GM23338 (cell line): ENCODE measurements around the gene KIF9. TPM values are rescaled to one million over a fixed set of nuclear protein-coding genes. Genes with fewer than 3 reads are reported as not detected.

ENCODE experiments used
- ATAC-seq: fragments of 200-7000 bp; cut with Tn5 transposase; 3 replicates; pipeline ENCODE4 v1.9.1; 2020
- DNase-seq: peaks from one replicate; pipeline ENCODE4 v3.0.0-alpha.2; 2015; ENCODE audit warnings: low spot score
- H2AFZ ChIP-seq: fragments of 200-600 bp; sonication (generic); 2 replicates; pipeline ENCODE4 v1.8.0; 2016; ENCODE audit warnings: antibody characterized with exemption, mild to moderate bottlenecking, moderate library complexity
- H3F3A ChIP-seq: fragments of 200-600 bp; sonication (generic); replicated peaks from 2 replicates; pipeline ENCODE4 v1.8.0; 2017; ENCODE audit warnings: antibody characterized with exemption, mixed run types, low read depth
- H3K27ac ChIP-seq: fragments of 200-600 bp; sonication (generic); 2 replicates; pipeline ENCODE4 v1.6.1; 2016; ENCODE audit warnings: low read depth
- H3K27me3 ChIP-seq: fragments of 200-600 bp; sonication (generic); 2 replicates; pipeline ENCODE4 v1.8.0; 2016; ENCODE audit warnings: mild to moderate bottlenecking, mixed run types, moderate library complexity; ENCODE audit not compliant: insufficient read depth
- H3K36me3 ChIP-seq: fragments of 200-600 bp; sonication (generic); 2 replicates; pipeline ENCODE4 v1.8.0; 2016; ENCODE audit warnings: mild to moderate bottlenecking; ENCODE audit not compliant: insufficient read depth
- H3K4me1 ChIP-seq: fragments of 200-600 bp; sonication (generic); 2 replicates; pipeline ENCODE4 v1.8.0; 2016; ENCODE audit warnings: mild to moderate bottlenecking, moderate library complexity; ENCODE audit not compliant: insufficient read depth
- H3K4me2 ChIP-seq: fragments of 200-600 bp; sonication (generic); 2 replicates; pipeline ENCODE4 v1.7.1; 2017; ENCODE audit warnings: mixed run types
- H3K4me3 ChIP-seq: fragments of 200-600 bp; sonication (generic); 2 replicates; pipeline ENCODE4 v1.6.1; 2016; ENCODE audit warnings: mixed run types
- H3K79me2 ChIP-seq: fragments of 200-600 bp; sonication (generic); replicated peaks from 2 replicates; pipeline ENCODE4 v1.8.0; 2017; ENCODE audit warnings: mild to moderate bottlenecking; ENCODE audit not compliant: insufficient read depth
- H3K9me2 ChIP-seq: fragments of 200-600 bp; sonication (generic); 2 replicates; pipeline ENCODE4 v1.8.0; 2017; ENCODE audit not compliant: insufficient read depth
- H4K20me1 ChIP-seq: fragments of 200-600 bp; sonication (generic); replicated peaks from 2 replicates; pipeline ENCODE4 v1.8.0; 2017; ENCODE audit warnings: mild to moderate bottlenecking; ENCODE audit not compliant: insufficient read depth
- H3K27ac Mint-ChIP-seq: 2 replicates; pipeline ENCODE4 v1.8.0; 2020; ENCODE audit warnings: inconsistent platforms, mild to moderate bottlenecking, moderate library complexity, mixed read lengths
- H3K27me3 Mint-ChIP-seq: 3 replicates; pipeline ENCODE4 v1.8.0; 2022; ENCODE audit warnings: low read depth, mild to moderate bottlenecking, moderate library complexity, mixed read lengths, inconsistent platforms; ENCODE audit not compliant: insufficient read depth, poor library complexity
- H3K36me3 Mint-ChIP-seq: 3 replicates; pipeline ENCODE4 v1.8.0; 2021; ENCODE audit warnings: low read depth, mild to moderate bottlenecking, inconsistent platforms, moderate library complexity, mixed read lengths
- H3K4me1 Mint-ChIP-seq: 3 replicates; pipeline ENCODE4 v1.8.0; 2020; ENCODE audit warnings: mild to moderate bottlenecking, inconsistent platforms, mixed read lengths
- H3K4me3 Mint-ChIP-seq: 3 replicates; pipeline ENCODE4 v1.8.0; 2021; ENCODE audit warnings: moderate library complexity, mild to moderate bottlenecking, inconsistent platforms, mixed read lengths
- H3K9me3 Mint-ChIP-seq: 3 replicates; pipeline ENCODE4 v1.8.0; 2020; ENCODE audit warnings: moderate library complexity, mild to moderate bottlenecking, inconsistent platforms, mixed read lengths
- CREB1 ChIP-seq: fragments of 250-450 bp; sonication (Bioruptor Pico); IDR thresholded peaks from 2 replicates; pipeline ENCODE4 v1.5.0; 2020; ENCODE audit warnings: low read depth, mild to moderate bottlenecking, moderate library complexity
- EZH2phosphoT487 ChIP-seq: fragments of 200-600 bp; sonication (generic); IDR thresholded peaks from one replicate; pipeline ENCODE4 v1.8.1; 2018; ENCODE audit warnings: antibody characterized with exemption; ENCODE audit not compliant: unreplicated experiment
- NANOG ChIP-seq: IDR thresholded peaks from 2 replicates; pipeline ENCODE4 v1.6.1; 2016; ENCODE audit warnings: antibody characterized with exemption, borderline replicate concordance
- POLR2AphosphoS5 ChIP-seq: IDR thresholded peaks from 2 replicates; pipeline ENCODE4 v1.6.1; 2016; ENCODE audit warnings: antibody characterized with exemption, low read depth
- REST ChIP-seq: IDR thresholded peaks from one replicate; pipeline ENCODE4 v1.6.1; 2018; ENCODE audit warnings: antibody characterized with exemption; ENCODE audit not compliant: unreplicated experiment
- STAT1 ChIP-seq: IDR thresholded peaks from one replicate; pipeline ENCODE4 v1.6.1; 2016; ENCODE audit warnings: antibody characterized with exemption; ENCODE audit not compliant: unreplicated experiment
- polyA plus RNA-seq: library from polyadenylated mRNA; unstranded; fragments of >200 nt; fragmentation: Nextera tagmentation; extraction: Ambion mirVana; gene quantifications from 2 replicates; pipeline ENCODE4 v1.2.1, GENCODE V29; 2016
- total RNA-seq: library from RNA; depleted of rRNA; stranded (reverse); fragments of >200 nt; shearing (Covaris generic); gene quantifications from 2 replicates; pipeline ENCODE4 v1.2.3, GENCODE V29; 2014
- TF ChIP-seq, protein P1 (sequence below): IDR thresholded peaks from 2 replicates; pipeline ENCODE4 v1.6.1; 2016; ENCODE audit warnings: antibody characterized with exemption

Gene KIF9
- total and polyA plus RNA-seq, 2 experiments from 2014 or later = 12.6 to 14.0 TPM

- ATAC-seq (no peak), DNase-seq (no peak)
- Histone ChIP-seq H3K9me2 (no peaks in the 10 kb centered on the region), H3K4me3 (no peak overlapping the region), H3K36me3 (no peaks in the 10 kb centered on the region), H4K20me1 (no peaks in the 10 kb centered on the region), H3K79me2 (no peaks in the 10 kb centered on the region), H3K27ac (no peak overlapping the region), H3K4me2 (no peak overlapping the region), H2AFZ (no peak overlapping the region), H3F3A (no peaks in the 10 kb centered on the region), H3K4me1 (peaks cover 6% of the 10 kb centered on the region; the same call in 1 of the 2 replicates), H3K27me3 (no peaks in the 10 kb centered on the region)
- TF ChIP-seq, protein P1, sequence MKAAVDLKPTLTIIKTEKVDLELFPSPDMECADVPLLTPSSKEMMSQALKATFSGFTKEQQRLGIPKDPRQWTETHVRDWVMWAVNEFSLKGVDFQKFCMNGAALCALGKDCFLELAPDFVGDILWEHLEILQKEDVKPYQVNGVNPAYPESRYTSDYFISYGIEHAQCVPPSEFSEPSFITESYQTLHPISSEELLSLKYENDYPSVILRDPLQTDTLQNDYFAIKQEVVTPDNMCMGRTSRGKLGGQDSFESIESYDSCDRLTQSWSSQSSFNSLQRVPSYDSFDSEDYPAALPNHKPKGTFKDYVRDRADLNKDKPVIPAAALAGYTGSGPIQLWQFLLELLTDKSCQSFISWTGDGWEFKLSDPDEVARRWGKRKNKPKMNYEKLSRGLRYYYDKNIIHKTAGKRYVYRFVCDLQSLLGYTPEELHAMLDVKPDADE = no peak
- TF ChIP-seq POLR2AphosphoS5 (no peak), STAT1 (no peak)
- no peak overlapping the region for H3K4me3 Mint-ChIP-seq
- H3K4me1 Mint-ChIP-seq = peaks cover 5% of the 10 kb centered on the region; the same call in 2 of the 3 replicates
- peaks cover 4% of the 10 kb centered on the region for H3K27me3 Mint-ChIP-seq
- H3K36me3 Mint-ChIP-seq = no peaks in the 10 kb centered on the region
- H3K27ac Mint-ChIP-seq = no peak overlapping the region
- H3K9me3 Mint-ChIP-seq = no peaks in the 10 kb centered on the region
Observed at GRCh38 chr3:47223755-47224154, 58.8 kb downstream of the KIF9 start.

DNA sequence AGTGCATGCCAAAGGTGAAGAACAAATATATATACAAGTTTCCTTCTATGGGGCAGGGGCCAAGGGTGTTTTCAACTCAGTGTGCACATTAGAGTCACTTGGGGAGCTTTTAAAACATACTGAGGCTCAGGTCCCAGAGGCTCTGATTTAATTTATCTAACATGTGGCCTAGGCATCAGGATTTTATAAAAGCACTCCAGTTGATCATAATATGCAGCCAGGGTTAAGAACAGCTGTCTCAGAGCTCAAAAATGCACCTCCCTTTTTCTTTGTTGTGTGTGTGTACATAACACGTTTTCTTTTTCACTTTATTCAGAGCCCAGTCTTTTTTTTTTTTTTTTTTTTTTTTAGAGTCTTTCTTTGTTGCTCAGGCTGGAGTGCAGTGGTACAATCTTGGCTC, 60.8 kb downstream of the KIF9 start:
- no peak for DNase-seq
- no peak overlapping the region for H2AFZ ChIP-seq
- H3F3A ChIP-seq = no peaks in the 10 kb centered on the region
- no peak overlapping the region for H3K27ac ChIP-seq
- no peaks in the 10 kb centered on the region for H3K79me2 ChIP-seq
- no peak overlapping the region for H3K4me3 ChIP-seq
- H3K36me3 ChIP-seq = no peaks in the 10 kb centered on the region
- H4K20me1 ChIP-seq = no peaks in the 10 kb centered on the region
- no peak for TF ChIP-seq CREB1
- 0 out of 2 replicates have a peak, but pooled peaks have one; percentile 5 for TF ChIP-seq NANOG
- TF ChIP-seq, protein P1 = no peak
- TF ChIP-seq REST = no peak
- no peak for TF ChIP-seq POLR2AphosphoS5
- TF ChIP-seq EZH2phosphoT487 = no peak
- Mint-ChIP-seq H3K27me3 (peaks cover 2% of the 10 kb centered on the region), H3K27ac (no peak overlapping the region), H3K4me3 (no peak overlapping the region), H3K4me1 (peaks cover 5% of the 10 kb centered on the region; the same call in 2 of the 3 replicates), H3K9me3 (no peaks in the 10 kb centered on the region), H3K36me3 (no peaks in the 10 kb centered on the region)
- H3K27me3 ChIP-seq = no peaks in the 10 kb centered on the region
- no peak for ATAC-seq
- no peaks in the 10 kb centered on the region for H3K9me2 ChIP-seq
- peaks cover 6% of the 10 kb centered on the region; the same call in 1 of the 2 replicates for H3K4me1 ChIP-seq
- no peak overlapping the region for H3K4me2 ChIP-seq
